Gastrocnemius medialis (tissue), 4 donors: ENCODE measurements around the gene INKA1. TPM values are rescaled to one million over a fixed set of nuclear protein-coding genes. Genes with fewer than 3 reads are reported as not detected.

Source experiments
- ATAC-seq, 2 donors: fragments of 150-250 bp; one replicate each; pipeline ENCODE4 v1.9.1; 2016
- DNase-seq, 2 donors: peaks; one replicate each; pipeline ENCODE4 v3.0.0-alpha.2; 2019
- H3K27ac ChIP-seq, 4 donors: fragments of 200-600 bp; sonication (generic); 1 replicate in 1 of 4; 2 replicates in 3 of 4; pipeline ENCODE4 v1.5.1; 2016 to 2018; ENCODE audit warnings: mild to moderate bottlenecking in 2 of 4, moderate library complexity in 1 of 4
- H3K27me3 ChIP-seq, 3 donors: fragments of 200-600 bp; sonication (generic) in 2 of 3; 1 replicate in 1 of 3; 2 replicates in 2 of 3; pipeline versions ENCODE4 v1.5.1 to v1.6.0; 2016 to 2019; ENCODE audit warnings: mild to moderate bottlenecking in 1 of 3, moderate library complexity in 1 of 3
- H3K36me3 ChIP-seq, 2 donors: fragments of 200-600 bp; sonication (generic) in 1 of 2; one replicate each; pipeline ENCODE4 v1.5.1; 2017 to 2018
- H3K4me1 ChIP-seq, 2 donors: fragments of 200-600 bp; sonication (generic) in 1 of 2; one replicate each; pipeline ENCODE4 v1.5.1; 2016 to 2017; ENCODE audit warnings: mild to moderate bottlenecking in 2 of 2
- H3K4me3 ChIP-seq, 4 donors: fragments of 200-600 bp; sonication (generic) in 3 of 4; 1 replicate in 1 of 4; 2 replicates in 3 of 4; pipeline ENCODE4 v1.5.1; 2016 to 2019; ENCODE audit warnings: mild to moderate bottlenecking in 2 of 4
- H3K9me3 ChIP-seq, 3 donors: fragments of 200-600 bp; sonication (generic) in 2 of 3; 1 replicate in 1 of 3; 2 replicates in 2 of 3; pipeline ENCODE4 v1.5.1; 2016 to 2019
- POLR2A ChIP-seq, 2 donors: fragments of 450-650 bp; IDR thresholded peaks; one replicate each; pipeline ENCODE4 v1.6.1; 2017; ENCODE audit warnings: antibody characterized with exemption in 2 of 2, mild to moderate bottlenecking in 2 of 2, moderate library complexity in 2 of 2
- in situ Hi-C, 4 donors: fragments of 200-750 bp; cut with MboI; loops; one replicate each; pipeline versions ENCODE4 v1.15.0 to v1.8.0; 2017; ENCODE audit warnings: low sequenced_read_pairs in 4 of 4
- intact Hi-C: fragments of 100-400 bp; cut with DNase I; formaldehyde crosslinking; loops from one replicate; pipeline ENCODE4 v1.15.1; 2023; ENCODE audit warnings: low total_unique reads
- microRNA-seq, 2 donors: library from miRNA; unstranded; fragments of <30 nt; microRNA quantifications; one replicate each; pipeline ENCODE4, GENCODE V29; 2016; ENCODE audit warnings: borderline replicate concordance in 2 of 2
- total RNA-seq, 4 donors: library from RNA; depleted of rRNA; stranded (reverse); fragments of >200 nt; gene quantifications; one replicate each; pipeline versions ENCODE4 v1.1.0 to v1.2.3, GENCODE V29; 2016
- TF ChIP-seq, protein P1 (sequence below), 5 experiments: fragments of 450-650 bp in 3 of 5; fragments of 200-600 bp in 2 of 5; sonication (generic) in 2 of 5; IDR thresholded peaks in 4 of 5; conservative IDR thresholded peaks in 1 of 5; 1 replicate in 4 of 5; 2 replicates in 1 of 5; pipeline ENCODE4 v1.5.1; 2016 to 2019; ENCODE audit warnings: antibody characterized with exemption in 5 of 5, mild to moderate bottlenecking in 3 of 5, moderate library complexity in 3 of 5

The INKA1 gene
- total RNA-seq, 4 donors from 2014 or later = 1.1 to 10.9 (median 5.2) TPM; not detected in 1

- in situ Hi-C loops (loop anchor here in 2 of 4 donors (5.0 to 25.0 kb wide), 3 partner anchors 36 to 306 kb away; partner anchors contain the start of gene INKA1 (in 1 of the 2)), intact Hi-C loops (loop anchor here (10.0 kb wide), 1 partner anchor 62 kb away; the partner anchor contains the start of gene MST1R)
- Histone ChIP-seq H3K36me3 (no peaks in the 10 kb centered on the region), H3K27me3 (no peaks in the 10 kb centered on the region), H3K9me3 (no peaks in the 10 kb centered on the region), H3K4me3 (no peak overlapping the region), H3K4me1 (peaks cover 9 to 18% of the 10 kb centered on the region in 2 donors), H3K27ac (no peak overlapping the region)
- DNase-seq = no peak
- TF ChIP-seq POLR2A (IDR thresholded peaks at IDR 0.05) = no peak
- TF ChIP-seq, protein P1, sequence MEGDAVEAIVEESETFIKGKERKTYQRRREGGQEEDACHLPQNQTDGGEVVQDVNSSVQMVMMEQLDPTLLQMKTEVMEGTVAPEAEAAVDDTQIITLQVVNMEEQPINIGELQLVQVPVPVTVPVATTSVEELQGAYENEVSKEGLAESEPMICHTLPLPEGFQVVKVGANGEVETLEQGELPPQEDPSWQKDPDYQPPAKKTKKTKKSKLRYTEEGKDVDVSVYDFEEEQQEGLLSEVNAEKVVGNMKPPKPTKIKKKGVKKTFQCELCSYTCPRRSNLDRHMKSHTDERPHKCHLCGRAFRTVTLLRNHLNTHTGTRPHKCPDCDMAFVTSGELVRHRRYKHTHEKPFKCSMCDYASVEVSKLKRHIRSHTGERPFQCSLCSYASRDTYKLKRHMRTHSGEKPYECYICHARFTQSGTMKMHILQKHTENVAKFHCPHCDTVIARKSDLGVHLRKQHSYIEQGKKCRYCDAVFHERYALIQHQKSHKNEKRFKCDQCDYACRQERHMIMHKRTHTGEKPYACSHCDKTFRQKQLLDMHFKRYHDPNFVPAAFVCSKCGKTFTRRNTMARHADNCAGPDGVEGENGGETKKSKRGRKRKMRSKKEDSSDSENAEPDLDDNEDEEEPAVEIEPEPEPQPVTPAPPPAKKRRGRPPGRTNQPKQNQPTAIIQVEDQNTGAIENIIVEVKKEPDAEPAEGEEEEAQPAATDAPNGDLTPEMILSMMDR (IDR thresholded peaks at IDR 0.05 in 4 of 5, conservative IDR thresholded peaks at IDR 0.05 in 1 of 5) = no peak
- ATAC-seq = no peak
These were observed 39.9 kb downstream of the INKA1 start for GRCh38 chr3:49842843-49843517.

GRCh38 chr3:49844464-49845183, 41.6 kb downstream of the INKA1 start:
- TF ChIP-seq POLR2A (IDR thresholded peaks at IDR 0.05) = no peak
- TF ChIP-seq, protein P1 (IDR thresholded peaks at IDR 0.05 in 4 of 5, conservative IDR thresholded peaks at IDR 0.05 in 1 of 5) = no peak
- Histone ChIP-seq H3K4me1 (peaks cover 5 to 15% of the 10 kb centered on the region in 2 donors), H3K4me3 (no peak overlapping the region), H3K9me3 (no peaks in the 10 kb centered on the region), H3K27ac (no peak overlapping the region), H3K27me3 (no peaks in the 10 kb centered on the region), H3K36me3 (no peaks in the 10 kb centered on the region)
- intact Hi-C loops = loop anchor here (10.0 kb wide), 1 partner anchor 60 kb away; the partner anchor contains the start of gene MST1R
- no peak for ATAC-seq
- in situ Hi-C loops = loop anchor here in 2 of 4 donors (5.0 to 25.0 kb wide), 3 partner anchors 37 to 307 kb away; partner anchors contain the start of gene INKA1 (in 1 of the 2)
- no peak for DNase-seq

DNA sequence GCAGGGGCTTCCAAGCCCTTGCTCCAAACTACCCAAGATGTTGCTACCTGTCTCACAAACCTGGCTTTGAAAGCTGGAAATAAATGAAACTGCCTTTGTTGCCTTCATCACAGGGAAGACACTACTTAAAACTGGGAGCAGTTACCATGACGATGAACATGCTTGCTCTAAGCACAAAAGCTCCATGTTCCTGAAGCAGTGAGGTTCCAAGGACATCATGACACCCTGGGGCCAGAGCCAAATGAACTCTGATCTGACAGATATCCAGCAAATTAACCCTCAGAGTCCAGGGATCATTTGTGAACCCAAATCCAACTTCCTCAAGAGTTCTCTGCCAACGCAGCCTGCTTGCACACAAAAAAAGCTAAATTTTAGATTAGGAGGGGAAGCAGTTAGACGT, 42.6 kb downstream of the INKA1 start:
- no peaks in the 10 kb centered on the region for H3K36me3 ChIP-seq
- no peak for DNase-seq
- H3K4me3 ChIP-seq = no peak overlapping the region
- intact Hi-C loops = loop anchor here (10.0 kb wide), 1 partner anchor 59 kb away; the partner anchor contains the start of gene MST1R
- TF ChIP-seq, protein P1 (IDR thresholded peaks at IDR 0.05 in 4 of 5, conservative IDR thresholded peaks at IDR 0.05 in 1 of 5) = no peak
- in situ Hi-C loops = loop anchor here in 1 of 4 donors (25.0 kb wide), 1 partner anchor 308 kb away; no protein-coding TSS in a partner anchor
- no peaks in the 10 kb centered on the region for H3K9me3 ChIP-seq
- H3K27ac ChIP-seq = no peak overlapping the region
- H3K27me3 ChIP-seq = no peaks in the 10 kb centered on the region
- no peak for ATAC-seq
- H3K4me1 ChIP-seq = peaks cover 0 to 5% of the 10 kb centered on the region in 2 donors

Small RNA genes within 50 kb of the gene (microRNA-seq; reads per million reads assigned to microRNA genes)
- gene MIR5193 = 0 to 1.2 reads per million in 2 donors

Other genes with a start within 250 kb of the INKA1 start
- gene BSN, start 248.8 kb upstream of the INKA1 start, total RNA-seq = under 1 TPM; 0.10 to 0.24 (median 0.21) TPM
- gene APEH, start 128.9 kb upstream of the INKA1 start, total RNA-seq = 100 to 1,000 TPM; 103 to 140 (median 108) TPM
- 1 to 10 TPM in 3 of 4 donors, under 1 TPM in 1; 0.10 to 4.8 (median 2.4) TPM for gene MST1, start 113.8 kb upstream of the INKA1 start, total RNA-seq
- 100 to 1,000 TPM in 3 of 4 donors, 10 to 100 TPM in 1; 82.8 to 132 (median 128) TPM for gene RNF123, start 113.7 kb upstream of the INKA1 start, total RNA-seq
- gene AMIGO3, start 83.6 kb upstream of the INKA1 start, total RNA-seq = under 1 TPM in 3 of 4 donors, not detected in 1; 0.10 to 0.76 (median 0.42) TPM
- 10 to 100 TPM; 14.2 to 26.1 (median 17.0) TPM for gene GMPPB, start 79.3 kb upstream of the INKA1 start, total RNA-seq
- 10 to 100 TPM; 13.5 to 22.2 (median 19.5) TPM for gene IP6K1, start 16.7 kb upstream of the INKA1 start, total RNA-seq
- gene CDHR4, start 3.4 kb upstream of the INKA1 start, total RNA-seq = not detected
- gene UBA7, start 10.7 kb downstream of the INKA1 start, total RNA-seq = 10 to 100 TPM in 1 of 4 donors, 1 to 10 TPM in 3; 3.5 to 16.1 (median 5.1) TPM
- 1 to 10 TPM in 3 of 4 donors, under 1 TPM in 1; 0.36 to 4.2 (median 1.1) TPM for gene TRAIP, start 53.3 kb downstream of the INKA1 start, total RNA-seq
- gene CAMKV, start 66.6 kb downstream of the INKA1 start, total RNA-seq = not detected
- gene MST1R, start 100.6 kb downstream of the INKA1 start, total RNA-seq = under 1 TPM in 3 of 4 donors, not detected in 1; 0.40 to 0.81 (median 0.51) TPM
- gene MON1A, start 126.5 kb downstream of the INKA1 start, total RNA-seq = 10 to 100 TPM; 13.9 to 41.9 (median 23.9) TPM
- 10 to 100 TPM; 27.2 to 55.6 (median 30.6) TPM for gene RBM6, start 136.9 kb downstream of the INKA1 start, total RNA-seq